H1 (cell line): ENCODE data around the gene MACROH2A1. TPM values are rescaled to one million over a fixed set of nuclear protein-coding genes. Genes with fewer than 3 reads are reported as not detected.

ENCODE experiments used
- CTCF ChIA-PET: fragments of 300-600 bp; sonication (Branson Sonifier 250); formaldehyde crosslinking; loops from one replicate; lab custom pipeline; 2021; ENCODE audit not compliant: partially characterized antibody; lab: Charles Lee
- POLR2A ChIA-PET: fragments of 300-600 bp; sonication (Branson Sonifier 250); formaldehyde crosslinking; loops from one replicate; lab custom pipeline; 2021; ENCODE audit warnings: inconsistent platforms; ENCODE audit not compliant: partially characterized antibody; lab: Charles Lee
- DNase-seq, 2 experiments: peaks; one replicate each; pipeline versions ENCODE4 v3.0.0 to v3.0.0-alpha.2; 2010 to 2022; ENCODE audit warnings: low spot score in 2 of 2, low read depth in 1 of 2, mixed read lengths in 1 of 2
- FAIRE-seq: peaks from 2 replicates; lab custom pipeline; 2011; peaks lifted over from hg19 to GRCh38; lab: Jason Lieb, UNC
- H2AFZ ChIP-seq: 2 replicates; pipeline ENCODE4 v1.8.1; 2012; ENCODE audit warnings: low read length, inconsistent platforms
- H2AK5ac ChIP-seq: 2 replicates; pipeline ENCODE4 v1.6.1; 2013; ENCODE audit warnings: low read depth, low read length
- H2BK120ac ChIP-seq: replicated peaks from 2 replicates; pipeline ENCODE3; 2013; ENCODE audit warnings: low read depth, low read length, inconsistent platforms
- H2BK12ac ChIP-seq: 2 replicates; pipeline ENCODE4 v1.6.1; 2013; ENCODE audit warnings: low read depth, low read length
- H2BK15ac ChIP-seq: 2 replicates; pipeline ENCODE4 v1.6.1; 2013; ENCODE audit warnings: low read length
- H2BK20ac ChIP-seq: 2 replicates; pipeline ENCODE4 v1.6.1; 2013; ENCODE audit warnings: low read length
- H2BK5ac ChIP-seq: 2 replicates; pipeline ENCODE4 v1.6.1; 2013; ENCODE audit warnings: low read depth, low read length
- H3K14ac ChIP-seq: 2 replicates; pipeline ENCODE4 v1.6.1; 2013; ENCODE audit warnings: inconsistent platforms; ENCODE audit not compliant: insufficient read length
- H3K18ac ChIP-seq: 2 replicates; pipeline ENCODE4 v1.6.1; 2013; ENCODE audit warnings: low read length; ENCODE audit errors: extremely low read depth
- H3K23ac ChIP-seq: 2 replicates; pipeline ENCODE4 v1.6.1; 2013; ENCODE audit warnings: inconsistent platforms; ENCODE audit not compliant: insufficient read length
- H3K23me2 ChIP-seq: 2 replicates; pipeline ENCODE4 v1.6.1; 2013; ENCODE audit warnings: low read depth, low read length
- H3K27ac ChIP-seq: 2 replicates; pipeline ENCODE4 v1.6.1; 2011; ENCODE audit warnings: low read depth, low read length, inconsistent platforms
- H3K27me3 ChIP-seq, 4 experiments: replicated peaks in 1 of 4; 1 replicate in 1 of 4; 2 replicates in 3 of 4; pipeline versions ENCODE4 v1.6.1 to v1.8.1; 2011 to 2013; ENCODE audit warnings: low read length in 3 of 4, mild to moderate bottlenecking in 3 of 4, inconsistent platforms in 2 of 4, mixed read lengths in 2 of 4, moderate library complexity in 1 of 4; ENCODE audit not compliant: control insufficient read depth in 3 of 4, insufficient read depth in 3 of 4; ENCODE audit errors: extremely low read depth in 1 of 4
- H3K36me3 ChIP-seq, 4 experiments: 2 replicates each; pipeline versions ENCODE4 v1.6.1 to v1.8.1; 2011 to 2013; ENCODE audit warnings: mild to moderate bottlenecking in 4 of 4, low read length in 3 of 4, moderate library complexity in 2 of 4, control low read depth in 1 of 4, inconsistent platforms in 1 of 4; ENCODE audit not compliant: insufficient read depth in 4 of 4, control insufficient read depth in 2 of 4
- H3K4ac ChIP-seq: replicated peaks from 2 replicates; pipeline ENCODE3; 2013; ENCODE audit warnings: low read length, low read depth, mixed read lengths, inconsistent platforms; ENCODE audit not compliant: insufficient read length
- H3K4me1 ChIP-seq, 4 experiments: replicated peaks in 1 of 4; 1 replicate in 1 of 4; 2 replicates in 3 of 4; pipeline versions ENCODE4 v1.6.1 to v1.8.1; 2011 to 2013; ENCODE audit warnings: low read length in 3 of 4, inconsistent platforms in 2 of 4, mixed read lengths in 1 of 4; ENCODE audit not compliant: insufficient read depth in 4 of 4, control insufficient read depth in 3 of 4
- H3K4me2 ChIP-seq, 2 experiments: 2 replicates each; pipeline versions ENCODE4 v1.6.1 to v1.8.1; 2011 to 2013; ENCODE audit warnings: low read depth in 2 of 2, low read length in 2 of 2, control low read depth in 1 of 2, inconsistent platforms in 1 of 2, mild to moderate bottlenecking in 1 of 2; ENCODE audit not compliant: insufficient read depth in 1 of 2
- H3K4me3 ChIP-seq, 4 experiments: fragments of 200-600, 300-600 bp in 1 of 4; sonication (generic), shearing (Covaris generic), sonication (Bioruptor Twin) in 1 of 4; 2 replicates each; pipeline versions ENCODE4 v1.5.1 to v1.8.1; 2011 to 2016; ENCODE audit warnings: low read length in 4 of 4, low read depth in 3 of 4, control low read depth in 2 of 4, inconsistent platforms in 2 of 4, mild to moderate bottlenecking in 2 of 4, mixed read lengths in 1 of 4, moderate library complexity in 1 of 4; ENCODE audit not compliant: insufficient read depth in 2 of 4; ENCODE audit errors: extremely low read depth in 1 of 4
- H3K56ac ChIP-seq: replicated peaks from 2 replicates; pipeline ENCODE3; 2013; ENCODE audit warnings: low read depth, mild to moderate bottlenecking, mixed read lengths, low read length, inconsistent platforms; ENCODE audit not compliant: insufficient read length
- H3K79me1 ChIP-seq: 2 replicates; pipeline ENCODE4 v1.6.1; 2013; ENCODE audit warnings: low read depth, low read length, control low read depth
- H3K79me2 ChIP-seq, 2 experiments: 2 replicates each; pipeline versions ENCODE4 v1.6.1 to v1.8.1; 2012 to 2013; ENCODE audit warnings: low read length in 2 of 2, mild to moderate bottlenecking in 2 of 2, inconsistent platforms in 1 of 2; ENCODE audit not compliant: insufficient read depth in 2 of 2, control insufficient read depth in 1 of 2
- H3K9ac ChIP-seq, 4 experiments: replicated peaks in 1 of 4; 1 replicate in 1 of 4; 2 replicates in 3 of 4; pipeline versions ENCODE4 v1.6.1 to v1.8.1; 2011 to 2013; ENCODE audit warnings: low read depth in 3 of 4, low read length in 3 of 4, control low read depth in 2 of 4, mild to moderate bottlenecking in 2 of 4, moderate library complexity in 2 of 4, inconsistent platforms in 1 of 4; ENCODE audit errors: extremely low read depth in 1 of 4
- H3K9me3 ChIP-seq, 2 experiments: 2 replicates each; pipeline versions ENCODE4 v1.6.1 to v1.8.1; 2012 to 2013; ENCODE audit warnings: mild to moderate bottlenecking in 2 of 2, moderate library complexity in 2 of 2, control low read depth in 1 of 2, inconsistent platforms in 1 of 2, low read depth in 1 of 2, low read length in 1 of 2, mixed read lengths in 1 of 2; ENCODE audit not compliant: insufficient read depth in 2 of 2
- H4K20me1 ChIP-seq, 2 experiments: replicated peaks in 1 of 2; 2 replicates each; pipeline versions ENCODE3 to v1.8.1; 2011 to 2013; ENCODE audit warnings: inconsistent platforms in 2 of 2, low read length in 2 of 2, mild to moderate bottlenecking in 1 of 2; ENCODE audit not compliant: insufficient read depth in 2 of 2, control insufficient read depth in 1 of 2
- H4K5ac ChIP-seq: 2 replicates; pipeline ENCODE4 v1.6.1; 2013; ENCODE audit warnings: low read length, low read depth, mixed read lengths, inconsistent platforms; ENCODE audit not compliant: insufficient read length
- H4K8ac ChIP-seq: 2 replicates; pipeline ENCODE4 v1.8.0; 2013; ENCODE audit warnings: mild to moderate bottlenecking, moderate library complexity, low read length, inconsistent platforms; ENCODE audit not compliant: insufficient read depth; ENCODE audit errors: extremely low read depth
- H4K91ac ChIP-seq: replicated peaks from 2 replicates; pipeline ENCODE3; 2013; ENCODE audit warnings: low read length, mixed read lengths, inconsistent platforms; ENCODE audit not compliant: insufficient read length
- BACH1 ChIP-seq: IDR thresholded peaks from 2 replicates; pipeline ENCODE4 v1.6.1; 2012; ENCODE audit warnings: low read length, improper control_type of control experiment
- KDM4A ChIP-seq: IDR thresholded peaks from one replicate; pipeline ENCODE4 v1.7.1; 2012; ENCODE audit warnings: low read depth, mild to moderate bottlenecking, moderate library complexity, low read length, inconsistent platforms; ENCODE audit not compliant: severe bottlenecking
- MAX ChIP-seq: IDR thresholded peaks from 2 replicates; pipeline ENCODE4 v1.6.1; 2012; ENCODE audit warnings: inconsistent platforms
- RNF2 ChIP-seq: fragments of 200-900, 300-1000 bp; sonication (generic); IDR thresholded peaks from 2 replicates; pipeline ENCODE4 v1.7.1; 2016; ENCODE audit warnings: borderline replicate concordance, low read depth, mild to moderate bottlenecking, antibody characterized with exemption, low read length; ENCODE audit not compliant: poor library complexity, severe bottlenecking; ENCODE audit errors: missing control alignments
- RXRA ChIP-seq: IDR thresholded peaks from 2 replicates; pipeline ENCODE4 v1.6.1; 2011; ENCODE audit warnings: low read depth, mild to moderate bottlenecking, low read length, moderate library complexity; ENCODE audit not compliant: insufficient read depth
- SIN3A ChIP-seq, 2 experiments: IDR thresholded peaks in 1 of 2; conservative IDR thresholded peaks in 1 of 2; 2 replicates each; pipeline ENCODE4 v1.6.1; 2011 to 2012; ENCODE audit warnings: low read length in 2 of 2, improper control_type of control experiment in 1 of 2, low read depth in 1 of 2, mild to moderate bottlenecking in 1 of 2
- WGBS, 2 experiments: shearing (Covaris generic) in 1 of 2; methylation state at CpG; one replicate each; pipeline versions ENCODE4 v1.1.6 to v1.1.7; 2013 to 2015; ENCODE audit warnings: low lambda C conversion rate in 2 of 2, mixed read lengths in 2 of 2, inconsistent platforms in 1 of 2, low coverage in 1 of 2, missing lambda C conversion rate in 1 of 2; ENCODE audit not compliant: insufficient replicate concordance in 2 of 2, insufficient coverage in 1 of 2, insufficient read length in 1 of 2; ENCODE audit errors: extremely low coverage in 1 of 2, missing lambda C conversion rate in 1 of 2; 5-methylcytosine and 5-hydroxymethylcytosine counted together
- polyA plus RNA-seq, 7 experiments: library from polyadenylated mRNA; depleted of rRNA in 3 of 7; stranded (reverse) in 5 of 7; unstranded in 2 of 7; fragments of >200 nt in 5 of 7; fragments of 200-250 nt in 2 of 7; gene quantifications; 1 replicate in 5 of 7; 2 replicates in 1 of 7; 4 replicates in 1 of 7; pipeline versions ENCODE4 v1.2.1 to v1.2.3, GENCODE V29; 2011 to 2013; ENCODE audit warnings: missing spikeins in 2 of 7, mixed read lengths in 2 of 7
- total RNA-seq: library from RNA; stranded (reverse); fragmentation: NEBNext Ultra II Directional; extraction: Animal tissue kit (Norgen Biotek cat#: 25700); gene quantifications from 2 replicates; pipeline ENCODE4 v1.2.1, GENCODE V29; 2021
- TF ChIP-seq, protein P1 (sequence below), 3 experiments: IDR thresholded peaks; 1 replicate in 2 of 3; 2 replicates in 1 of 3; pipeline versions ENCODE4 v1.5.1 to v1.6.1; 2011; ENCODE audit warnings: low read length in 3 of 3, mild to moderate bottlenecking in 3 of 3, inconsistent platforms in 2 of 3, low read depth in 1 of 3, moderate library complexity in 1 of 3; ENCODE audit not compliant: insufficient read depth in 1 of 3; ENCODE audit errors: control extremely low read depth in 1 of 3
- TF ChIP-seq, protein P2 (sequence below): IDR thresholded peaks from 2 replicates; pipeline ENCODE4 v1.6.1; 2012; ENCODE audit warnings: low read length, inconsistent platforms

The MACROH2A1 gene
- total and polyA plus RNA-seq, 2 of the 8 experiments (the other 6 are each of a cell fraction or from before 2014, with no cell fraction given): 60.0 to 92.3 TPM

GRCh38 chr5:135386096-135386495 is 12.9 kb downstream of the MACROH2A1 start:
- Histone ChIP-seq H4K5ac (no peak overlapping the region), H2AK5ac (no peak overlapping the region), H3K79me1 (peaks cover 9% of the 10 kb centered on the region), H3K79me2 (peaks cover 0 to 21% of the 10 kb centered on the region in 2 experiments; a peak in 2 of 4 replicates), H3K4me2 (no peak overlapping the region), H4K91ac (no peak overlapping the region), H3K23ac (no peak overlapping the region), H3K27me3 (no peaks in the 10 kb centered on the region), H3K14ac (no peak overlapping the region), H2BK120ac (no peak overlapping the region), H3K4me1 (no peaks in the 10 kb centered on the region), H3K56ac (no peak overlapping the region), H3K4ac (no peak overlapping the region), H2AFZ (no peak overlapping the region), H3K23me2 (no peaks in the 10 kb centered on the region; the same call in 1 of the 2 replicates), H2BK15ac (no peak overlapping the region), H3K18ac (no peak overlapping the region), H4K20me1 (peaks cover 6 to 29% of the 10 kb centered on the region in 2 experiments), H4K8ac (no peak overlapping the region), H2BK12ac (no peak overlapping the region), H3K9ac (no peak overlapping the region), H3K36me3 (peaks cover 0 to 25% (median 4%) of the 10 kb centered on the region in 4 experiments; a peak in 5 of 8 replicates), H2BK5ac (no peak overlapping the region), H3K9me3 (no peaks in the 10 kb centered on the region), H2BK20ac (no peak overlapping the region), H3K27ac (no peak overlapping the region), H3K4me3 (no peak overlapping the region)
- ChIA-PET POLR2A (interaction anchor here (0.9 kb wide), 1 partner anchor 11 kb away, joined by 4 read pairs; no protein-coding TSS in a partner anchor), CTCF (interaction anchor here (1.0 to 4.1 kb wide), 4 partner anchors 8 to 72 kb away, joined by 4 to 17 read pairs (median 6); no protein-coding TSS in a partner anchor)
- 100% methylated on average over 3 of the region's 3 CpGs; no CpG with 5 or more reads in 1 of the 2 experiments for WGBS, 2 experiments
- FAIRE-seq: no peak
- no peak for DNase-seq
- TF ChIP-seq, protein P1, sequence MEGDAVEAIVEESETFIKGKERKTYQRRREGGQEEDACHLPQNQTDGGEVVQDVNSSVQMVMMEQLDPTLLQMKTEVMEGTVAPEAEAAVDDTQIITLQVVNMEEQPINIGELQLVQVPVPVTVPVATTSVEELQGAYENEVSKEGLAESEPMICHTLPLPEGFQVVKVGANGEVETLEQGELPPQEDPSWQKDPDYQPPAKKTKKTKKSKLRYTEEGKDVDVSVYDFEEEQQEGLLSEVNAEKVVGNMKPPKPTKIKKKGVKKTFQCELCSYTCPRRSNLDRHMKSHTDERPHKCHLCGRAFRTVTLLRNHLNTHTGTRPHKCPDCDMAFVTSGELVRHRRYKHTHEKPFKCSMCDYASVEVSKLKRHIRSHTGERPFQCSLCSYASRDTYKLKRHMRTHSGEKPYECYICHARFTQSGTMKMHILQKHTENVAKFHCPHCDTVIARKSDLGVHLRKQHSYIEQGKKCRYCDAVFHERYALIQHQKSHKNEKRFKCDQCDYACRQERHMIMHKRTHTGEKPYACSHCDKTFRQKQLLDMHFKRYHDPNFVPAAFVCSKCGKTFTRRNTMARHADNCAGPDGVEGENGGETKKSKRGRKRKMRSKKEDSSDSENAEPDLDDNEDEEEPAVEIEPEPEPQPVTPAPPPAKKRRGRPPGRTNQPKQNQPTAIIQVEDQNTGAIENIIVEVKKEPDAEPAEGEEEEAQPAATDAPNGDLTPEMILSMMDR (IDR thresholded peaks at IDR 0.05; ENCODE audit: control extremely low read depth in 1 of 3, insufficient read depth in 1 of 3, low read depth in 1 of 3, low read length in 3 of 3): no peak
- TF ChIP-seq RNF2 (no peak), SIN3A (conservative IDR thresholded peaks at IDR 0.05 in 1 of 2, IDR thresholded peaks at IDR 0.05 in 1 of 2; ENCODE audit: low read depth in 1 of 2, low read length in 2 of 2) (no peak), KDM4A (no peak), MAX (no peak), BACH1 (no peak), RXRA (no peak)
- TF ChIP-seq, protein P2, sequence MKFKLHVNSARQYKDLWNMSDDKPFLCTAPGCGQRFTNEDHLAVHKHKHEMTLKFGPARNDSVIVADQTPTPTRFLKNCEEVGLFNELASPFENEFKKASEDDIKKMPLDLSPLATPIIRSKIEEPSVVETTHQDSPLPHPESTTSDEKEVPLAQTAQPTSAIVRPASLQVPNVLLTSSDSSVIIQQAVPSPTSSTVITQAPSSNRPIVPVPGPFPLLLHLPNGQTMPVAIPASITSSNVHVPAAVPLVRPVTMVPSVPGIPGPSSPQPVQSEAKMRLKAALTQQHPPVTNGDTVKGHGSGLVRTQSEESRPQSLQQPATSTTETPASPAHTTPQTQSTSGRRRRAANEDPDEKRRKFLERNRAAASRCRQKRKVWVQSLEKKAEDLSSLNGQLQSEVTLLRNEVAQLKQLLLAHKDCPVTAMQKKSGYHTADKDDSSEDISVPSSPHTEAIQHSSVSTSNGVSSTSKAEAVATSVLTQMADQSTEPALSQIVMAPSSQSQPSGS: no peak
